ENCODE results near the gene SHLD1.

SHLD1 gene

DNA sequence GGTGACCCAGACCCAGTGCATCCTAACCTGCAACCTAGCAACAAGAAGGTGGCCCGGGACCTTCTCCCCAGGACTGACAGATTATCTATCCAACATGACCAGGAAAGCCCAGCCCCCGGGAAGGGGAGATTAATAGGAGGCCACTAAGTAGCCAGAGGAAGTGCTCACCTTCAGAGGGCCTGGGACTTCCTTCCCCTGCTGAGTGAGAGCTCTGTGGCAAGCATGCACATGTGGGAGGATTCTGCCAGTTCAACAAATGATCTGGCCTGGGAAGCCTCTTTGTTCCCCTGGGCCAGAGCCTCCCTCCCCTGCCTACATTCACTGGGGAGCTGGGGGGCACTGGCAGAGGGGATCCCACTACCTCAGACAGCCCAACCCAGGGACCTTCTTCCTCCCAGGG, 39.6 kb downstream of the SHLD1 start:
- Histone ChIP-seq H3K4me2 (ENCODE audit: low read depth, low read length) (no peak overlapping the region), H3K36me3 (replicated peaks; ENCODE audit: insufficient read depth, low read length) (no peaks in the 10 kb centered on the region), H3K4me1 (ENCODE audit: low read length) (no peaks in the 10 kb centered on the region)

DNA sequence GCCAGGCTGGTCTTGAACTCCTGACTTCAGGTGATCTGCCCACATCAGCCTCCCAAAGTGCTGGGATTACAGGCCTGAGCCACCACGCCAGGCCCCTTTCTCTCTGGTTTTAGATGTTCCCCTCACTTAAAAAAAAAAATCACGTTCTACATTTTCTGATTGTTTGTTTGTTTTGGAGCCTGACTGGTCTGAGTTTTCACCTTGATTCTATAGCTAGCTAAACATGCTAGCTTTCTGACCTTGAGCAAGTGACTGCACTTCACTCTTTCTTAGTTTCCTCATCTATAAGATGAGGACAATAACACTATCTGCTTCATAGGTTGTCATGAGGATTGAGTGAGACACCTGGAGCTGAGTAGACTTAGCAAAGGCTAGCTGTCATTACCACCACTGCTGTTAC, 43.7 kb downstream of the SHLD1 start:
- H3K79me2 ChIP-seq (ENCODE audit: low read length), result no peaks in the 10 kb centered on the region
- no peaks in the 10 kb centered on the region for H3K9me3 ChIP-seq (replicated peaks; ENCODE audit: insufficient read depth, low read length)
- H3K9ac ChIP-seq (ENCODE audit: low read length), result no peak overlapping the region
- DNase-seq, result no peak
- no peak overlapping the region for H3K4me3 ChIP-seq (ENCODE audit: low read length)
- H2AFZ ChIP-seq (ENCODE audit: low read length), result no peak overlapping the region
- H3K4me2 ChIP-seq (ENCODE audit: low read depth, low read length), result no peak overlapping the region
- H3F3A ChIP-seq (ENCODE audit: insufficient read depth, low read length), result 0 out of 2 replicates have a peak, but pooled peaks cover 4% of the 10 kb centered on the region
- H3K9me2 ChIP-seq (replicated peaks; ENCODE audit: insufficient read depth, low read length), result no peaks in the 10 kb centered on the region
- H4K20me1 ChIP-seq (ENCODE audit: insufficient read depth, low read length), result no peaks in the 10 kb centered on the region
- no peaks in the 10 kb centered on the region for H3K36me3 ChIP-seq (replicated peaks; ENCODE audit: insufficient read depth, low read length)
- TF ChIP-seq EZH2phosphoT487 (IDR thresholded peaks at IDR 0.05; ENCODE audit: low read length), result no peak
- TF ChIP-seq, protein P1, sequence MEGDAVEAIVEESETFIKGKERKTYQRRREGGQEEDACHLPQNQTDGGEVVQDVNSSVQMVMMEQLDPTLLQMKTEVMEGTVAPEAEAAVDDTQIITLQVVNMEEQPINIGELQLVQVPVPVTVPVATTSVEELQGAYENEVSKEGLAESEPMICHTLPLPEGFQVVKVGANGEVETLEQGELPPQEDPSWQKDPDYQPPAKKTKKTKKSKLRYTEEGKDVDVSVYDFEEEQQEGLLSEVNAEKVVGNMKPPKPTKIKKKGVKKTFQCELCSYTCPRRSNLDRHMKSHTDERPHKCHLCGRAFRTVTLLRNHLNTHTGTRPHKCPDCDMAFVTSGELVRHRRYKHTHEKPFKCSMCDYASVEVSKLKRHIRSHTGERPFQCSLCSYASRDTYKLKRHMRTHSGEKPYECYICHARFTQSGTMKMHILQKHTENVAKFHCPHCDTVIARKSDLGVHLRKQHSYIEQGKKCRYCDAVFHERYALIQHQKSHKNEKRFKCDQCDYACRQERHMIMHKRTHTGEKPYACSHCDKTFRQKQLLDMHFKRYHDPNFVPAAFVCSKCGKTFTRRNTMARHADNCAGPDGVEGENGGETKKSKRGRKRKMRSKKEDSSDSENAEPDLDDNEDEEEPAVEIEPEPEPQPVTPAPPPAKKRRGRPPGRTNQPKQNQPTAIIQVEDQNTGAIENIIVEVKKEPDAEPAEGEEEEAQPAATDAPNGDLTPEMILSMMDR (IDR thresholded peaks at IDR 0.05; ENCODE audit: low read length), result no peak
- no peak for TF ChIP-seq EZH2 (optimal IDR thresholded peaks at IDR 0.05; ENCODE audit: low read depth, low read length)
- H3K4me1 ChIP-seq (ENCODE audit: low read length), result peaks cover 8% of the 10 kb centered on the region; the same call in 1 of the 2 replicates
- H3K27ac ChIP-seq (ENCODE audit: low read length), result no peak overlapping the region
- no peaks in the 10 kb centered on the region for H3K27me3 ChIP-seq (replicated peaks; ENCODE audit: insufficient read depth, low read length)

More for the DNA sequence above, 39.6 kb downstream of the SHLD1 start:
- no peak overlapping the region for H3K4me3 ChIP-seq (ENCODE audit: low read length)
- TF ChIP-seq EZH2phosphoT487 (IDR thresholded peaks at IDR 0.05; ENCODE audit: low read length) (no peak), EZH2 (optimal IDR thresholded peaks at IDR 0.05; ENCODE audit: low read depth, low read length) (no peak)
- TF ChIP-seq, protein P1 (IDR thresholded peaks at IDR 0.05; ENCODE audit: low read length), result no peak
- no peaks in the 10 kb centered on the region for H3F3A ChIP-seq (ENCODE audit: insufficient read depth, low read length)
- no peak overlapping the region for H2AFZ ChIP-seq (ENCODE audit: low read length)
- no peaks in the 10 kb centered on the region for H3K9me2 ChIP-seq (replicated peaks; ENCODE audit: insufficient read depth, low read length)
- no peaks in the 10 kb centered on the region for H3K27me3 ChIP-seq (replicated peaks; ENCODE audit: insufficient read depth, low read length)
- H3K9ac ChIP-seq (ENCODE audit: low read length), result no peak overlapping the region
- H3K79me2 ChIP-seq (ENCODE audit: low read length), result no peaks in the 10 kb centered on the region
- no peak for DNase-seq
- H3K27ac ChIP-seq (ENCODE audit: low read length), result no peak overlapping the region
- H4K20me1 ChIP-seq (ENCODE audit: insufficient read depth, low read length), result no peaks in the 10 kb centered on the region
- H3K9me3 ChIP-seq (replicated peaks; ENCODE audit: insufficient read depth, low read length), result no peaks in the 10 kb centered on the region

DNA sequence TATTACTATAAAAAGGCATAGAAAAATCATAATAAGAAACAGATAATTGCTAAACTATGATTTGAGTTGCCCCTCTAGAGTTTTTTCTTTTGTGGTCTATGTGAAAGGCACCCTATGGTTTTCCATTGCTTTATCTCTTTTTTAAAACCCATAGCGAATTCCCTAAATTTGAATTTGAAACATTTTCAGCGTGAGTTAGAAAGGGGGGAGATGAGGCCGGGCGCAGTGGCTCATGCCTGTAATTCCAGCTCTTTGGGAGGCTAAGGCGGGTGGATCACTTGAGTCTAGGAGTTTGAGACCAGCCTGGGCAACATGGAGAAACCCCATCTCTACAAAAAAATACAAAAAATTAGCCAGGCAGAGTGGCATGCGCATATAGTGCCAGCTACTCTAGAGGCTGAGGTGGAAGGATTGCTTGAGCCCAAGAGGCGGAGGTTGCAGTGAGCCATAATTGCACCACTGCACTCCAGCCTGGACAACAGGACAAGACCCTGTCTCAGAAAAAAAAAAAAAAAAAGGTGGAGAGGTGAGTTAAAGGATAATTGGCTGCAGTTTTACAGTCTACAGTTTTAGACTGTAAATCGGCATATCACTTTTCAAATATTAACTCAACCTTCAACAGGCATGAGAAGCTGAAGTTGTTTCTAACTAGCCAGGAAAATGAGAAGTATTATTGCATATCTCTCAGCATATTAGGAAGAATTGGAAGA, 46.3 kb downstream of the SHLD1 start:
- TF ChIP-seq EZH2phosphoT487 (IDR thresholded peaks at IDR 0.05; ENCODE audit: low read length), result no peak
- TF ChIP-seq EZH2 (optimal IDR thresholded peaks at IDR 0.05; ENCODE audit: low read depth, low read length), result no peak
- TF ChIP-seq, protein P1 (IDR thresholded peaks at IDR 0.05; ENCODE audit: low read length), result no peak
- H3K4me3 ChIP-seq (ENCODE audit: low read length), result no peak overlapping the region
- no peaks in the 10 kb centered on the region for H3K36me3 ChIP-seq (replicated peaks; ENCODE audit: insufficient read depth, low read length)
- no peaks in the 10 kb centered on the region for H3K9me2 ChIP-seq (replicated peaks; ENCODE audit: insufficient read depth, low read length)
- no peak overlapping the region for H2AFZ ChIP-seq (ENCODE audit: low read length)
- DNase-seq, result no peak
- no peaks in the 10 kb centered on the region for H4K20me1 ChIP-seq (ENCODE audit: insufficient read depth, low read length)
- H3K9ac ChIP-seq (ENCODE audit: low read length), result no peak overlapping the region
- no peaks in the 10 kb centered on the region for H3K79me2 ChIP-seq (ENCODE audit: low read length)
- H3K27me3 ChIP-seq (replicated peaks; ENCODE audit: insufficient read depth, low read length), result no peaks in the 10 kb centered on the region
- H3F3A ChIP-seq (ENCODE audit: insufficient read depth, low read length), result 0 out of 2 replicates have a peak, but pooled peaks cover 4% of the 10 kb centered on the region
- H3K4me1 ChIP-seq (ENCODE audit: low read length), result peaks cover 8% of the 10 kb centered on the region; the same call in 1 of the 2 replicates
- no peak overlapping the region for H3K4me2 ChIP-seq (ENCODE audit: low read depth, low read length)
- H3K9me3 ChIP-seq (replicated peaks; ENCODE audit: insufficient read depth, low read length), result no peaks in the 10 kb centered on the region
- H3K27ac ChIP-seq (ENCODE audit: low read length), result no peak overlapping the region

Measured in MM.1S (cell line).